Stimulated activated naive B cell treated with anti-CD40 and anti-IgM and Interleukin-4, amounts not matched to agents 10 μg/mL and 1 μg/mL and 100 μg/mL, for 72 hours (primary cell): ENCODE results near the gene ARHGEF11.
A peak's percentile ranks its signal among the peaks of the same experiment; 100 is the strongest.

Experiments
- ATAC-seq, 2 donors: fragments of 150-1000 bp; cut with Tn5 transposase; replicated peaks; 2 replicates each; pipeline ENCODE4 v1.10.0; 2021; ENCODE audit warnings: moderate library complexity in 1 of 2
- DNase-seq: peaks from one replicate; pipeline ENCODE4 v3.0.0; 2021
- H3K27ac Mint-ChIP-seq: one replicate; pipeline ENCODE4 v1.8.0; 2022; ENCODE audit warnings: mild to moderate bottlenecking, mixed read lengths
- H3K27me3 Mint-ChIP-seq, 2 donors: one replicate each; pipeline ENCODE4 v1.8.0; 2022; ENCODE audit warnings: mixed read lengths in 2 of 2
- H3K36me3 Mint-ChIP-seq, 2 donors: one replicate each; pipeline ENCODE4 v1.8.0; 2022; ENCODE audit warnings: mixed read lengths in 2 of 2, mild to moderate bottlenecking in 1 of 2
- H3K4me1 Mint-ChIP-seq, 2 donors: one replicate each; pipeline ENCODE4 v1.8.0; 2022; ENCODE audit warnings: mixed read lengths in 2 of 2, mild to moderate bottlenecking in 1 of 2
- H3K4me3 Mint-ChIP-seq, 2 donors: one replicate each; pipeline ENCODE4 v1.8.0; 2022; ENCODE audit warnings: mild to moderate bottlenecking in 2 of 2, mixed read lengths in 2 of 2, moderate library complexity in 1 of 2
- H3K9me3 Mint-ChIP-seq, 2 donors: one replicate each; pipeline ENCODE4 v1.8.0; 2022; ENCODE audit warnings: mixed read lengths in 2 of 2, mild to moderate bottlenecking in 1 of 2

The ARHGEF11 gene

DNA sequence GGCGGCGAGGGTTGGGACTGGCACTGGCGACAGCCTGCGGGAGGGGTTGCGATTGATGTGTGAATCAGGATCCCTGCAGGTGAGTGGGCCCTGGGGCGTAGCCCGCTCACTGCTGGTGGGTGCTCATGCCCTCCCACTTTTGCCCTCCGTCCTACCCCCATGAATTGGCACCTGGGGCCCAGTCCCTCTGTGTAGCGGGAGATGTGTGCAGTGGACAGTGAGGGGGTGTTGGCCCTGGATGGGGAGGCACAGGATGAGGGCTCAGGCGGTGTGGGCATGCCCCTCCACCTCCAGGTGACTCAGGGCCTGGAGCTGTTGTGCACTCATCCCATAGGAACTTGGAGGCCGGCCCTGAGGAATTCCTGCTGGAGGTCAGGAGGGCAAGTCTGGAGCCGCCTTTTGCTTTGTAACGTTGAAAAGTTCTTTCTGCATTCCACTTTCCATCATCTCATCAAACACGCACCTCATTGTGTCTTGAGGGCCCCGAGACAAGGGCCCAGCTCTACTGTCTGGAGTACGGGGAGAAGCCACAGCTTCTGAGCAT, 149.0 kb downstream of the ARHGEF11 start:
- ATAC-seq (no peak), DNase-seq (no peak)
- H3K27me3 Mint-ChIP-seq, result peaks cover 51 to 84% of the 10 kb centered on the region in 2 donors
- no peaks in the 10 kb centered on the region for H3K36me3 Mint-ChIP-seq
- no peaks in the 10 kb centered on the region for H3K9me3 Mint-ChIP-seq
- H3K4me3 Mint-ChIP-seq, result no peak overlapping the region
- H3K4me1 Mint-ChIP-seq, result peaks cover 3 to 13% of the 10 kb centered on the region in 2 donors
- H3K27ac Mint-ChIP-seq, result no peak overlapping the region

DNA sequence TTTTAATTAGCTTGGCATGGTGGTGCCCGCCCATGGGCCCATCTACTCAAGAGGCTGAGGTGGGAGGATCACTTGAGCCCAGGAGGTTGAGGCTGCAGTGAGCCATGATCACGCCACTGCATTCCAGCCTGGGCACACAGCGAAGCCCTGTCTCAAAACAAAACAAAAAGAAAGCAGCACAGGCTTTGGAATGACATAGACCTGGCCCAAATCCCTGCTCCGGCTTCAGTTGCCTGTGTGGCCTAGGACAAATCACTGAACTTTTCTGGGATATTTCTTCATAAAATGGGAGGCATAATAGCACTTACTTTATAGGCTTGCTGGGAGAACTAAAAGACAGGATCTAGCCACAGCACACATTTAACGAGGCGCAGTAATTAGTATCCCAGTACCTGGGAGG, 149.6 kb downstream of the ARHGEF11 start:
- H3K4me3 Mint-ChIP-seq, result no peak overlapping the region
- peaks cover 3 to 13% of the 10 kb centered on the region in 2 donors for H3K4me1 Mint-ChIP-seq
- no peak for ATAC-seq
- H3K27ac Mint-ChIP-seq, result no peak overlapping the region
- no peaks in the 10 kb centered on the region for H3K36me3 Mint-ChIP-seq
- H3K9me3 Mint-ChIP-seq, result no peaks in the 10 kb centered on the region
- peaks cover 50 to 84% of the 10 kb centered on the region in 2 donors for H3K27me3 Mint-ChIP-seq
- no peak for DNase-seq

DNA sequence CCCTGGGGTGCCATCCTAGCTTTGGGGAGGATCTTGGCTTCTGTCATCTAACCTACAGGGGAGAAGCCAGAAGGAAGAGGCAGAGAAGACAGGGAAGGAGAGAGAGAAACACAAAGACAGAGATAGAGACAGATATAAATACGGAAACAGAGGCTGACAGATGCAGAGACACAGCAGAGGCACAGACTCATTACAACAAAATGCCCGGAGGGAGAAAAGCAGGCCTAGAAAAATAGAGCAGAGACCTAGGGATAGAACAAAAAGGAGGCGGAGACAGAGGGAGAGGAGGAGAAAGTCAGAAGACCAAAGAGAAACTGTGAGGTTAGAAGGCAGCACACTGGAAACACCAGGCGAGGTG, 150.1 kb downstream of the ARHGEF11 start:
- no peak overlapping the region for H3K27ac Mint-ChIP-seq
- peaks cover 3 to 14% of the 10 kb centered on the region in 2 donors for H3K4me1 Mint-ChIP-seq
- DNase-seq (no peak), ATAC-seq (no peak)
- H3K36me3 Mint-ChIP-seq, result no peaks in the 10 kb centered on the region
- no peak overlapping the region for H3K4me3 Mint-ChIP-seq
- H3K9me3 Mint-ChIP-seq, result no peaks in the 10 kb centered on the region
- H3K27me3 Mint-ChIP-seq, result peaks cover 52 to 87% of the 10 kb centered on the region in 2 donors

DNA sequence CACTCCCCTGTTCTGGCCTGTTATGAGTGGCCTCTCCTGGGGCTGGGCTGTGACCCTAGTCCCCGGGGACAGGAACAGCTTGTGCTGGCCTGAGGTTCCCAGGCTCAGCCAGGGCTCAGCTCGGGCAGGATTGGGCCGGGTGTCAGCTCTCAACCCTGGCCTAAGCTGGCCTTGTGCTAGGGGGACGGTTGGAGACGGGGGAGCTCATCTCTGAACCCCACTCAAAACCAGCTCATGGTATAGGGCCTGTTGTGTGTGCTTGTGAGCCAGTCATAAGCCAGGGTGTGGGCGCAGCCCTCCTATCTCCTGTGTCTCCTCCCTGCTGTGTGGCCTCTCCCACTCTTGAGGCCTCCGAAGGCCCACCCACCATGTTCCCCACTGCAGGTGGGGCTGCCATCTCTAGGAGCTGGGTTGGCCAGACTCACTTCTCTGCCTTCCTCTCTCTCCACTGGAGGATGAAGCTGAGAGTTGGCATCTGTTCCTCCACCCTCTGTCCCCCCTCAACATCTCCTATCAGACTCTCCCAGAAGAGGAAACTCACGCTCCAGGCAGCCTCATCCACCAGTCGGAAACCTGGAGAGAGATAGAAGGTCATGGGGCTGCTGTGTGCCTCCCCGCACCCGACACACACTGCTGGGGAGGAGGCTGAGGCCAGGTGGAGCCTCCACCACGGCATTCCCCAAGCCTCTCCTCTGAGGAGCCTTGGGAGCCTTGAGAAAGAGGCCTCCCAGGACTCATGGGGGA, 150.7 kb downstream of the ARHGEF11 start:
- no peak overlapping the region for H3K4me3 Mint-ChIP-seq
- H3K9me3 Mint-ChIP-seq, result no peaks in the 10 kb centered on the region
- no peak for ATAC-seq
- no peaks in the 10 kb centered on the region for H3K36me3 Mint-ChIP-seq
- peaks cover 3 to 18% of the 10 kb centered on the region in 2 donors for H3K4me1 Mint-ChIP-seq
- H3K27ac Mint-ChIP-seq, result no peak overlapping the region
- DNase-seq, result no peak
- H3K27me3 Mint-ChIP-seq, result peaks cover 58 to 88% of the 10 kb centered on the region in 2 donors

DNA sequence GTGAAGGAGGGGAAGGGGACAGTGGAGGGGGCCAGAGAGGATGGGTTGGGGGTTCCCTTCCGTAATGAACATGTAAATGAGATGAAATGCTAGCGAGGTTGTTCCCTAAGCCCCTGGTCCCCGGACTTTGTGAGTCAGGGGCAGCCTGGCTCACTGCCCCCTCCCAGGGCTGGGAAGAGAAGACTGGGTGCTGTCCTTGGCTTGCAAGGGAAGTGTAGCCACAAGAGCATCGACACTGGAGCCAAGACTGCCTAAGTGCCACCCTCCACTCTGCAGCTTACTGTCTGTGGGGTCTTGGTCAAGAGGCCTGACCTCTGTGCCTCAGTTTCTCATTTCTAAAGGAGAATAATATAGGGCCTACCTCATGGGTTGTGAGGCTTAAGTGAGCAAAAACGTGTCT, 151.5 kb downstream of the ARHGEF11 start:
- H3K4me3 Mint-ChIP-seq, result no peak overlapping the region
- peaks cover 3 to 18% of the 10 kb centered on the region in 2 donors for H3K4me1 Mint-ChIP-seq
- H3K27me3 Mint-ChIP-seq, result peaks cover 62 to 90% of the 10 kb centered on the region in 2 donors
- no peaks in the 10 kb centered on the region for H3K36me3 Mint-ChIP-seq
- no peak for ATAC-seq
- no peaks in the 10 kb centered on the region for H3K9me3 Mint-ChIP-seq
- H3K27ac Mint-ChIP-seq, result no peak overlapping the region
- no peak for DNase-seq

DNA sequence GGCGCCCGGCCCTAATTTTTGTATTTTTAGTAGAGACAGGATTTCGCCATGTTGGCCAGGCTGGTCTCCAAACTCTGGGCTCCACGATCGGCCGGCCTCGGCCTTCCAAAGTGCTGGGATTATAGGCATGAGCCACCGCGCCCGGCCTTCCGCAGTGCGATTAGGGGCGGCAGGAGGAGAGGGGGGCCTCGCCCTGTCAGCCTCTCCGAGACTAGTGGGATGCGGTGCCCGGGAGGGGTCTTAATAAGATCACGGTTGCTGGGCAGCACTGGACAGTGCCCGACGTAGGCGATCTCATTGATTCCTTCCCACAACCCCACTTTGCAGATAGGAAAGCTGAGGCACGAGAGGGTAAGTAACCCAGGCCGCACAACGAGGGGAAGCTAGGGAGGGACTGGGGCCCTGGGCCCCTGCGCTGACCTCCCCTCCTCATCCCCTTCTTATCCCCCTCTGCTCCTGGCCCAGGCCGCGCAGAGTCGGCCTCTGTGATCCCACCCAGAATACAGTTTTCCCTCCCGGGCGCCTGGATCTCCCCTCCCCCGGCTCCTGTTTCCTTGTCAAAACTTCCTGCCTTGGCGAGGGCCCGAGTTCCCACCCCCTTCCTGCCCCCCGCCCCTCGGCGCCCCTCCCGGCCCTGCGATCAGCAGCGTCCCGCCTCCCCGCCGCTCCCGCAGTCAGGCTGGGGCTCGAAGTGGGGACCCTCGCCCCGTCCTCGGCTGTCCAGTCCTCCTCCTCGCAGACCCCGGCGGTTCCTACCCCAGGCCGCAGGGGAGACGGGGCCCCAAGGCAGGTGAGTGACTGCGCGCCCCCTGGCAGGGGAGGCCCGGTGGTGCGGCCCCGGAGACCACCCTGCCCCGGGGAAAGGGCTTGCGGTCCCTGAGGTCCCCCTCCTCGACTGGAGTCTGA, 152.2 kb downstream of the ARHGEF11 start, which contains the start of gene PEAR1:
Gene PEAR1, plus strand, starts transcription at position 671 of the 906 bp plus-strand sequence. CDS start 10,209 bp downstream, outside the sequence.
- ATAC-seq (no peak), DNase-seq (no peak)
- Mint-ChIP-seq H3K27ac (peak within 1 kb of the TSS; percentile 3), H3K27me3 (peaks cover 61 to 90% of the 10 kb centered on the region in 2 donors), H3K4me3 (peak within 1 kb of the TSS; percentile 56 to 62), H3K36me3 (no peaks in the 10 kb centered on the region), H3K9me3 (no peaks in the 10 kb centered on the region), H3K4me1 (peaks cover 3 to 18% of the 10 kb centered on the region in 2 donors)

DNA sequence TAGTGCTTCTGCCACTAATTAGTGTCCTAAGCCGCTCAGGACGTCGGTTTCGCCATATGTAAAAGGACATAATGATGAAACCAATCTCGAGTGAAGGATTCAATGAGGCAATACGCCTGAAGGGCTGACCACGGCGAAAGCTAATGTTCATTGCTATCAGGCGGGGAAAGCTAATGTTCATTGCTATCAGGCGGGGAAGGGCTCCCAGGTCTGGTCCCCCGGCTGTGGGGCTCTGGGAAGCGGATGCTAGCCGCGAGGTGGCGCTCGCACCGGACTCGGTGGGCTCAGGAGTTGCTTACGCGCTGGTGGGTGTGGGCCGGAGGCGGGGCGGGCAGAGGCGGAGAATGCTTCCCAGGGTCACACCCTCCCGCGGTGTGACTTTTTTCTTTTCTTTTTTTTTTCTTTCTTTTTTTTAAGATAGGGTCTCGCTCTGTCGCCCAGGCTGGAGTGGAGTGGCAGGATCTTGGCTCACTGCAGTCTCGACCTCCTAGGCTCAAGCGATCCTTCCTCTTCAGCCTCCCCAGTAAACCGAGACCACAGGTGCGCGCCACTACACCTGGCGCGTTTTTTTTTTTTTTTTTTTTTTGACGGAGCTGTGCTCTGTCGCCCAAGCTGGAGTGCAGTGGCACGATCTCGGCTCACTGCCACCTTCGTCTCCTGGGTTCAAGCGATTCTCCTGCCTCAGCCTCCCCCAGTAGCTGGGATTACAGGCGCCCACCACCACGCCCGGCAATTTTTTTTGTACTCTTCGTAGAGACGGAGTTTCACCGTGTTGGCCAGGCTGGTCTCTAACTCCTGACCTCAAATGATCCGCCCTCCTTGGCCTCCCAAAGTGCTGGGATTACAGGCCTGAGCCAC, 153.1 kb downstream of the ARHGEF11 start:
- peak overlapping the region; percentile 3 for H3K27ac Mint-ChIP-seq

DNA sequence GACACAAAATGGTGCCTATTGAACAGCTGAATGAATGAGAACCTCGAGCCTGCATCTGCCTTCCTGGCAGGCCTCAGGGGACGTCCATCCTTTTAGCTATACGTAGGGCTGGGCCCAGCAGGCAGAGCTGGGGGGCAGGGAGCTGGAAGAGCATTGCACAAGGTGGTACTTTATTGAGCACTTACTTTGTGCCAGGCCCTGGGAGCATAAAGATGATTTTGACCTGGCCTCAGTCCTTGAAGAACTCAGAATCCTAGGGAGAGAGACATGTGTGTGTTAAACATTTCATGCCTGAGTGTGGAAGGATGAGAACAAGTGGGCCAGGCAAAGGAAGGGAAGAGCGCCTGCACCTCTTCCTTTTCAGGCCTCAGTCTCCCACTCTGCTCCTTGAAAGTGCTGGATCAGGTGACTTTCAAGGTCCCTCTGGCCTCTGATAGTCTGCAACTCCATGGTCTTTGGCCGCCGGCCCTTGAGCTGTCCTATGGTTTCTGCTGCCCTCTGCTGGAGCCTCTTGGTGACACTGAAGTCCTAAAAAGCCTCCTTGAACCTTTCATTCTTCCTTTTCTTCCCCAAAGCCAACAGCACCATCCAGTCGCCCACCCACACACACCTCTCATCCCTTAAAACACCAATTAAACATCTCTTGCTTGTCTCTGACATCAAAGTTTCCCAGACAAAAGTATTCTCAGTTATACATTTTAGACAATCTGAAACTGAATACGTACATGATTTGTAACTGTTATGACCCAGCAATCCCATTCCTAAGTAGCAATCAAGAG, 155.6 kb downstream of the ARHGEF11 start:
- DNase-seq, result peak; percentile 32
- H3K27me3 Mint-ChIP-seq, result peaks cover 64 to 87% of the 10 kb centered on the region in 2 donors
- no peaks in the 10 kb centered on the region for H3K36me3 Mint-ChIP-seq
- H3K4me1 Mint-ChIP-seq, result peaks cover 3 to 18% of the 10 kb centered on the region in 2 donors
- ATAC-seq, result peak; percentile 43 to 56
- no peak overlapping the region for H3K4me3 Mint-ChIP-seq
- H3K9me3 Mint-ChIP-seq, result no peaks in the 10 kb centered on the region
- H3K27ac Mint-ChIP-seq, result no peak overlapping the region

More for the DNA sequence above, 153.1 kb downstream of the ARHGEF11 start:
- H3K9me3 Mint-ChIP-seq, result no peaks in the 10 kb centered on the region
- H3K4me1 Mint-ChIP-seq, result peaks cover 3 to 18% of the 10 kb centered on the region in 2 donors
- peak overlapping the region; percentile 56 to 62 for H3K4me3 Mint-ChIP-seq
- no peaks in the 10 kb centered on the region for H3K36me3 Mint-ChIP-seq
- peak; percentile 91 to 95 for ATAC-seq
- peak; percentile 66 for DNase-seq
- H3K27me3 Mint-ChIP-seq, result peaks cover 64 to 93% of the 10 kb centered on the region in 2 donors

DNA sequence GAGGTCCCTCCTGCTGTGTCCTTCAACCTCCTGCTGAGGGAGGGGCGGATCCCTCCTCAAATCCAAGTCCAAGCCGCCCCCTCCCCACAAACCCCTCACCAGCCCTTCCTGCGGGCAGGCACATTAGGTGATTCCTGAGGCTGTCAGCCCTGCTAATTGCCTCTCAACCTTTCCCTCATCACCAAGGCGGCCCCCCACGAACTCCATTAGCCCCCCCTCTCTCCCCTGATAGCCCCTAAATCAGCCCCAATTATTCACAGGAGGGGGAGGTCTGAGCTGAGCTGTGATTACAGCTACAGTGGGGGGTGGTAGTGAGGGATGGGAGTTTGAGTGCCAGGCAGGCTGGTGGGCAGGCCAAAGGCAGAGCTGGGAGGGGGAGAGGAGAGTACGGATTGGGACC, 157.8 kb downstream of the ARHGEF11 start:
- no peak for ATAC-seq
- Mint-ChIP-seq H3K27me3 (peaks cover 72 to 92% of the 10 kb centered on the region in 2 donors), H3K4me3 (no peak overlapping the region), H3K27ac (no peak overlapping the region), H3K9me3 (no peaks in the 10 kb centered on the region), H3K4me1 (peaks cover 3 to 14% of the 10 kb centered on the region in 2 donors), H3K36me3 (no peaks in the 10 kb centered on the region)
- no peak for DNase-seq

DNA sequence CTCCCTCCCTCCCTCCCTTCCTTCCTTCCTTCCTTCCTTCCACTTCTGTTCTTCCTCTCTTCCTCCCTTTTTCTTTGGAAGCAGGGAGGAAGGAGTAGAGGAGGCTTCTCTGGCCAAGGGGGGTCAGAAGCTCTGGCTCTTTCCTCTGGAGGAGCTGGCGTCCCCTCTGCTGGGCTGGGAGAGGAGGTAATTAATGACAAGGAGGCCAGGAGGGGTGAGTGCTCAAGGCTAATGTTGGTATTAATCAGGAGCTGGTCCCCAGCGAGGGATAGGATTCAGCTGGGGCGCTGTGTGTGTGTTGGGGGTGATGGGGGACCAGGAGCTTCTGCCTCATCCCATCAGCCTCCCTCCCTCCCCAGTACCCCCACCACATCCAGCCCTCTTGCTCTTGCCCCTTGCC, 158.2 kb downstream of the ARHGEF11 start:
- H3K4me1 Mint-ChIP-seq, result peaks cover 3 to 11% of the 10 kb centered on the region in 2 donors
- ATAC-seq (no peak), DNase-seq (no peak)
- no peaks in the 10 kb centered on the region for H3K36me3 Mint-ChIP-seq
- H3K27me3 Mint-ChIP-seq, result peaks cover 73 to 91% of the 10 kb centered on the region in 2 donors
- no peaks in the 10 kb centered on the region for H3K9me3 Mint-ChIP-seq
- no peak overlapping the region for H3K27ac Mint-ChIP-seq
- H3K4me3 Mint-ChIP-seq, result no peak overlapping the region

DNA sequence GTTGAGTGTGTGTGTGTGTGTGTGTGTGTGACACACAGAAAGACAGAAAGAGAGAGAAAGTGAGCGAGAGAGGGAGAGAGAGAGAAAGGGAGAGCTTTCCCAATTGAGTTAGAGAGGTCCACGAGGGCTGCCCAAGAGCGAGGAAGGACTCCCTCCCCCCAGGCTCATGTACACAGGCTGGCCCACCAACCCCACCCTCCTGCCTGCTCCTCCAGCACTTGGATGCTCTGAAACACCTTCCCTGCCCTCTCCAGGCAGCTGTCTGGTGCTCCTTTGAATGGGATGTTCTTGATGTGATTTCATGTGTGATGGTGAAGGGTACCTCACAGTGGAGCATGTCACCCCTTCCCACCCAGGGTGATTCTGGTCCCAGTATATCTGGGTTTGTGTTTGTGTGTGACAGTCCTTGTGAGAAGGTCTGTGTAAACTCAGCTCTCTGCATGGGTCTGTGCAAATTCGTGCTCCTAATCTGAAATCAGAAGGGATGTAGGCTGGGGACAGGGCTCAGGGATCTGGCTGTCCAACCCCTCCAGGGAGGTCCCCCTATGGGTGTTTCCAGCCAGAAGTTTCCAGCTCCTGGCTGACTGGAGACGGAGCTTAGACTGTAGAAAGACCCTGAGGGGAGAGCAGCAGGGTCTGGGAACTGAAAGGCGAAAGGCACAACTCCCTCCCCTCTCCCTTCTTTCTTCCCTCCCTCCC, 158.8 kb downstream of the ARHGEF11 start:
- DNase-seq (no peak), ATAC-seq (no peak)
- Mint-ChIP-seq H3K4me3 (no peak overlapping the region), H3K36me3 (no peaks in the 10 kb centered on the region), H3K27ac (no peak overlapping the region), H3K4me1 (peaks cover under 1 to 5% of the 10 kb centered on the region in 2 donors), H3K9me3 (no peaks in the 10 kb centered on the region), H3K27me3 (peaks cover 75 to 91% of the 10 kb centered on the region in 2 donors)

DNA sequence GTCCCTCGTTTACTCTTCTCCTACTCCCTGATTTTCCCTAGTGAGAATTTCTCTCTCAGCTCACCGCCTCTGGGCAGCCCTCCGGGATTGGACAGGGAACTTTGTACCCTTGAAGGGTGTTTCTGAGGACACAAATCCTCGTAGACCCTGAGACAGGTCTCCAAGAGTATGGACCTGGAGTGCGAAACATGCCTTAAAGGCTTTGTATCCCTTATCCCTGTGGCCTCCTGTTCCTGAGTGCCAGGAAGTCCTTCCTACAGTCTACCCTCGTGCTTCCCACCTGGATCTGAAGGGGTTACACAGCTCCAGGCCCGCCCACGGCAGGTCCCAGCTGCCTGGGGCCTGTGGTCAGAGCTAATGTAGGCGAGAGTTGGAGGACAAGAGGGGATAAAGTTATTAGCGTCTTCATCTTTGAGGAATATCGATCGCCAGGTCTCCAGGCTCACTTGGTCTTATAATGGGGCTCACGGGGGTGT, 159.6 kb downstream of the ARHGEF11 start:
- peaks cover 0 to 5% of the 10 kb centered on the region in 2 donors for H3K4me1 Mint-ChIP-seq
- H3K9me3 Mint-ChIP-seq, result no peaks in the 10 kb centered on the region
- H3K27ac Mint-ChIP-seq, result no peak overlapping the region
- DNase-seq (no peak), ATAC-seq (no peak)
- H3K27me3 Mint-ChIP-seq, result peaks cover 72 to 85% of the 10 kb centered on the region in 2 donors
- no peaks in the 10 kb centered on the region for H3K36me3 Mint-ChIP-seq
- H3K4me3 Mint-ChIP-seq, result no peak overlapping the region
